ENCODE data around the gene MGRN1.
"Not testable (repeated sequence)": the region's sequence is repeated elsewhere in the genome, so short reads cannot be mapped to it uniquely, and the experiment has no call there.

Gene MGRN1

GRCh38 chr16:4633910-4634635 is 9.4 kb downstream of the MGRN1 start:
- no peak overlapping the region for H3K27ac Mint-ChIP-seq
- ATAC-seq, result no peak
- H3K4me1 Mint-ChIP-seq, result peaks cover 13% of the 10 kb centered on the region
- no peaks in the 10 kb centered on the region for H3K27me3 Mint-ChIP-seq
- peaks cover 18% of the 10 kb centered on the region for H3K36me3 Mint-ChIP-seq
- no peaks in the 10 kb centered on the region for H3K9me3 Mint-ChIP-seq
- no peak overlapping the region for H3K4me3 Mint-ChIP-seq

GRCh38 chr16:4634768-4635167 is 10.1 kb downstream of the MGRN1 start:
- no peaks in the 10 kb centered on the region for H3K27me3 Mint-ChIP-seq

GRCh38 chr16:4636196-4636595 is 11.6 kb downstream of the MGRN1 start:
- Mint-ChIP-seq H3K4me3 (no peak overlapping the region), H3K36me3 (peaks cover 14% of the 10 kb centered on the region), H3K27me3 (no peaks in the 10 kb centered on the region), H3K9me3 (no peaks in the 10 kb centered on the region), H3K4me1 (peaks cover 30% of the 10 kb centered on the region), H3K27ac (no peak overlapping the region)
- ATAC-seq, result no peak

More at GRCh38 chr16:4634768-4635167, 10.1 kb downstream of the MGRN1 start:
- no peak for ATAC-seq
- Mint-ChIP-seq H3K4me3 (no peak overlapping the region), H3K36me3 (peaks cover 17% of the 10 kb centered on the region), H3K27ac (no peak overlapping the region), H3K9me3 (no peaks in the 10 kb centered on the region), H3K4me1 (peaks cover 17% of the 10 kb centered on the region)

- ATAC-seq, result no peak
- Mint-ChIP-seq H3K27me3 (no peaks in the 10 kb centered on the region), H3K4me3 (no peak overlapping the region), H3K27ac (no peak overlapping the region), H3K36me3 (peaks cover 13% of the 10 kb centered on the region), H3K4me1 (peaks cover 37% of the 10 kb centered on the region), H3K9me3 (no peaks in the 10 kb centered on the region)
Measured at GRCh38 chr16:4637501-4638166, 13.0 kb downstream of the MGRN1 start.

DNA sequence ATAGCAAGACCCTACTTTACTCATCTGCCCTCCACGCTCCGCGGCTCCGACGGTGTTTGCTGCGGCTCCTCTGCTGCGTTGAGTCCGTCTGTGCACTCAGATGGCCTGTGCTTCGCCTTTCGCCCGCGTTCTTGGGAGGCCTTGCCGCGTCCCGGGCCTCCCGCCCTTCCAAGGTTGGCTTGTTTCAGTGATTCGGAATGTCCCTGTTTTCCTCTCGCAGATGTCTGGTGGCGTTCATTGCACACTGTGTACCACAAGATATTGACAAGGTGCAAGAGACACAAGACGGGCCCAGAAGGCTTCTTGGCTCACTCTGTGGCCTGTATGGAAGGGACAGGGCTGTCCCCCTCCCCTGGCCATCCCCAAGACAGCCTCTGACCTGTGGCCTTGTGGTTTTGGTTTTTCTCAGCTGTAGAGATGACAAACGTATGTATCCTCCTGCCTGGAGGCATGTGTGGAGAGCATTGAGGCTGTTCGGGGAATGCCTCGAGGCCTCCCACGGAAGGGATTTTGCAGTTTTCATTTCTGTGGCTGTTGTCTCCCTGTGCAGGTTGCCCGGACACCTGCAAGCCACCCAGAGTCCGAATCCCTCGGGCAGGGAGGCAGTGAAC is 15.4 kb downstream of the MGRN1 start:
- no peaks in the 10 kb centered on the region for H3K27me3 Mint-ChIP-seq
- no peak overlapping the region for H3K4me3 Mint-ChIP-seq
- H3K9me3 Mint-ChIP-seq, result no peaks in the 10 kb centered on the region
- no peak overlapping the region for H3K27ac Mint-ChIP-seq
- H3K36me3 Mint-ChIP-seq, result peaks cover 6% of the 10 kb centered on the region
- ATAC-seq, result no peak
- H3K4me1 Mint-ChIP-seq, result peaks cover 37% of the 10 kb centered on the region

- Mint-ChIP-seq H3K36me3 (peaks cover 13% of the 10 kb centered on the region), H3K9me3 (no peaks in the 10 kb centered on the region), H3K4me3 (no peak overlapping the region), H3K27ac (peak overlapping the region; percentile 31), H3K27me3 (no peaks in the 10 kb centered on the region), H3K4me1 (peaks cover 44% of the 10 kb centered on the region)
- ATAC-seq, result no peak
Measured at GRCh38 chr16:4640572-4641305, 16.1 kb downstream of the MGRN1 start.

DNA sequence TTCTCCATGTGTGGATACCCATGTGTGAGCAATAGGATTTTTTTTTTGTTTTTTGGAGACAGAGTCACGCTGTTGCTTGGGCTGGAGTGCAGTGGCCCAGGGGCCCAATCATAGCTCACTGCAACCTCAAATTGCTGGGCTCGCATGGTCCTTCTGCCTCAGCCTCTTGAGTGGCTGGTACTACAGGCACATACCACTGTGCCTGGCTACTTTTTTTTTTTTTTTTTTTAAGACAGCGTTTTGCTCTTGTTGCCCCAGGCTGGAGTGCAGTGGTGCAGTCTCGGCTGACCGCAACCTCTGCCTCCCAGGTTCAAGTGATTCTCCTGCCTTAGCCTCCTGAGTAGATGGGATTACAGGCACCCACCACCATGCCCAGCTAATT is 16.7 kb downstream of the MGRN1 start:
- H3K4me3 Mint-ChIP-seq, result no peak overlapping the region
- H3K27ac Mint-ChIP-seq, result peak overlapping the region; percentile 31
- H3K9me3 Mint-ChIP-seq, result no peaks in the 10 kb centered on the region
- no peaks in the 10 kb centered on the region for H3K27me3 Mint-ChIP-seq
- peaks cover 13% of the 10 kb centered on the region for H3K36me3 Mint-ChIP-seq
- ATAC-seq, result no peak
- peaks cover 46% of the 10 kb centered on the region for H3K4me1 Mint-ChIP-seq

GRCh38 chr16:4641895-4642294 is 17.3 kb downstream of the MGRN1 start:
- Mint-ChIP-seq H3K9me3 (no peaks in the 10 kb centered on the region), H3K27me3 (no peaks in the 10 kb centered on the region), H3K4me3 (no peak overlapping the region), H3K36me3 (peaks cover 13% of the 10 kb centered on the region), H3K27ac (no peak overlapping the region), H3K4me1 (peaks cover 46% of the 10 kb centered on the region)
- ATAC-seq, result no peak

GRCh38 chr16:4646773-4647643 is 22.4 kb downstream of the MGRN1 start:
- Mint-ChIP-seq H3K27me3 (no peaks in the 10 kb centered on the region), H3K36me3 (peaks cover 42% of the 10 kb centered on the region), H3K9me3 (no peaks in the 10 kb centered on the region), H3K4me3 (no peak overlapping the region), H3K4me1 (peaks cover 39% of the 10 kb centered on the region), H3K27ac (no peak overlapping the region)
- ATAC-seq, result no peak

DNA sequence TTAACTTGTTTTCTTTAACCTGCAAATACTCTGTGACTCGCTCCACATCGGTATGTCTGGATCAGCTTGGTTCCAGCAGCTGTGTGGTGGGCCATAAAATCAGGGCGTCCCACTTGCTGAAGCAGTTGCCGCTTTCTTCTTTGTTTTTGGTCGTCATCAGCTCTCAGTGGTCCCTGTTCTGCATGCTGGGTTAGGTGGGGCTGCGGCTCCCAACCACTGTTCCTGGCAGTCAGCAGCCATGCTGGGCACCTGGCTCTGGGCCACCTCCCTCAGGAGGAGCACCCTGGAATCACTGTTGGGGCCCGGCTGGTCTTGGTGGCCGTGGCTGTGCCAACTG is 23.0 kb downstream of the MGRN1 start:
- no peak for ATAC-seq
- H3K36me3 Mint-ChIP-seq, result peaks cover 48% of the 10 kb centered on the region
- H3K4me1 Mint-ChIP-seq, result peaks cover 45% of the 10 kb centered on the region
- H3K27ac Mint-ChIP-seq, result no peak overlapping the region
- H3K9me3 Mint-ChIP-seq, result no peaks in the 10 kb centered on the region
- H3K27me3 Mint-ChIP-seq, result no peaks in the 10 kb centered on the region
- H3K4me3 Mint-ChIP-seq, result no peak overlapping the region

DNA sequence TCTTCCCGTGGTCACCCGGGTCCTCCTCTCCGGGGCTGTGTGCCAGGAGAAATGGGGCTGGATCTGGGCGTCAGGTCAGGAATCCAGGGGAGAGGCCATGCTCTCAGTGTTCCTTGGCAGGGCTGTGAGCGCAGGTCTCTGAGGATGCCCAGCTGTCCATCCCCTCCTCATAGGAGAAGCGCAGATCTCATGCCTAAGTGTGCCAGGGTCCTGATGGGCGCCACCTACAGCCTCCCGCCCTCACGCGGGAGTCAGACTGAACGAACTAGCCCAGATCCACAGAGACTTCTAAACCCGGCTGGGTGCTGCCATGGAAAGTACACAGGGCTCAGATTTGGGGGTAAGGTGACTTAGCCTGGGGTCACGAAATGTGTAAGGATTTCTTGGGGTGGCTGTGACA is 24.3 kb downstream of the MGRN1 start:
- peak overlapping the region; percentile 37 for H3K4me3 Mint-ChIP-seq
- H3K27ac Mint-ChIP-seq, result peak overlapping the region; percentile 57
- no peaks in the 10 kb centered on the region for H3K27me3 Mint-ChIP-seq
- no peaks in the 10 kb centered on the region for H3K9me3 Mint-ChIP-seq
- H3K36me3 Mint-ChIP-seq, result peaks cover 55% of the 10 kb centered on the region
- H3K4me1 Mint-ChIP-seq, result peaks cover 51% of the 10 kb centered on the region
- no peak for ATAC-seq

DNA sequence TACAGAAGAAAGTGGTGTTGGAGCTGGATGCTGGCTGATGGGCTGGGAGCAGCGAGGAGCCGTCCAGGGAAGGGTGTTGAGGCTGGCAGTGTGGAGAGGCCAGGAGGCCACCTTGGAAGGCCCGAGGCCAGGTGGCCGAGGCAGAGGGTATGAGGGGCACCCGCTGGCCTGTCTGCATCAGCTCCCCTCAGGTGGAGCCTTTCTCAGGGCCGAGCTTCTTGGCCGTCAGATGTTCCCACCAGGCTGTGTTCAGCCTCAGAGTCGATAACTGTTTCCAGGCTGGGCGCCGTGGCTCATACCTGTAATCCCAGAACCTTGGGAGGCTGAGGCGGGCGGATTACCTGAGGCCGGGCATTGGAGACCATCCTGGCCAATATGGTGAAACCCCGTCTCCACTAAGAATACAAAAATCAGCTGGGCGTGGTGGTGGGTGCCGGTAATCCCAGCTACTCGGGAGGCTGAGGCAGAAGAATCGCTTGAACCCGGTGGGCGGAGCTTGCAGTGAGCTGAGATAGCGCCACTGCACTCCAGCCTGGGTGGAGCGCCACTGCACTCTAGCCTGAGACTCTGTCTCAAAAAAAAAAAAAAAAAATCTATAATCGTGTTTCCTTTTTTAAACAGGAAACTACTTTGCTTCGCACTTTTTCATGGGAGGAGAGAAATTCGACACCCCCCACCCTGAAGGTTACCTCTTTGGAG is 25.3 kb downstream of the MGRN1 start:
- no peak for ATAC-seq
- Mint-ChIP-seq H3K9me3 (no peaks in the 10 kb centered on the region), H3K4me1 (peaks cover 51% of the 10 kb centered on the region), H3K36me3 (peaks cover 55% of the 10 kb centered on the region), H3K27me3 (no peaks in the 10 kb centered on the region), H3K4me3 (no peak overlapping the region), H3K27ac (peak overlapping the region; percentile 57)

- Mint-ChIP-seq H3K27ac (peak overlapping the region; percentile 71), H3K36me3 (peaks cover 50% of the 10 kb centered on the region)
Measured at GRCh38 chr16:4650443-4651074, 25.9 kb downstream of the MGRN1 start.

DNA sequence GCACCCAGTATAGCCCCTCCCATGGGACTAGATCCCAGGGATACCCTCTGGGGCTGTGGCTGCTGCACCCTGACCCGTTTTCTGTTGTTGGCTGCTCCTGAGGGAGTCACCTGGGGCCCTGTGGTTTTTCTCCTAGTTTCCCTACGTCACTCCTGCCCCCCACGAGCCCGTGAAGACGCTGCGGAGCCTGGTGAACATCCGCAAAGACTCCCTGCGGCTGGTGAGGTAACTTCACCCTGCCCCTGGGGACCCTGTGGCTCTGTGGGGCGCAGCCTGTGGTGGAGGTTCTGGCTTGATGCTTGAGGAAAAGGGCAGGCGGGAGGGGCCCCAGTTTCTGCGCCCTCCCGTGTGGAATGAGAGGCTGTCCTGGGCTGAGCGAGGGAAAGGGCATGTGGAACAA is 27.2 kb downstream of the MGRN1 start:
- Mint-ChIP-seq H3K9me3 (no peaks in the 10 kb centered on the region), H3K27me3 (no peaks in the 10 kb centered on the region), H3K4me1 (peaks cover 41% of the 10 kb centered on the region), H3K36me3 (peaks cover 56% of the 10 kb centered on the region), H3K27ac (peak overlapping the region; percentile 71), H3K4me3 (no peak overlapping the region)
- ATAC-seq, result peak; percentile 88

More at GRCh38 chr16:4650443-4651074, 25.9 kb downstream of the MGRN1 start:
- peaks cover 45% of the 10 kb centered on the region for H3K4me1 Mint-ChIP-seq
- not testable (repeated sequence) for H3K4me3 Mint-ChIP-seq, H3K27me3 Mint-ChIP-seq, H3K9me3 Mint-ChIP-seq
- ATAC-seq, result peak; percentile 45
